ENCODE measurements around the gene MORN5. TPM values are rescaled to one million over a fixed set of nuclear protein-coding genes. Genes with fewer than 3 reads are reported as not detected.

Gene MORN5
- total RNA-seq, 2 donors from 2014 or later = not detected

DNA sequence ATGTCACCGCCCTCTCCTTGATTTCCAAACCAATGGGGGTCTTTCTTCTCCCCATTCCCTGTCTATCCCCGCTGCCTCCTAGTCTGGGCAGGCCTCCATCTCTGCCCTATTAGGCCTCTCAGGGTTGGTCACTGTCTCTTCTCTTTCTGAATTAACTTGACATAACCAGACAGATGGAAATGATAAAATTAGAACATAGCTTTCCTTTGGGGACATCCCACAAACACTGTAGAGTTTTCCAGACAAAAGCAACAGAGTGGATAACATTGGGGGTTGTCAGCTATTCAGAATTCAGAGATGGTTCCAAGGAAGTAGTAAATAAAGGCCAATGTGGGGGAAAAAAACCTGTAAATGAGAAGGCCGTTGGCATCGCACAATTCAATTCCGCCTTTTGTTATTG lies 44.3 kb downstream of the MORN5 start:
- DNase-seq (no peak), ATAC-seq (no peak)
- Histone ChIP-seq H3K9me3 (no peaks in the 10 kb centered on the region), H3K27me3 (no peaks in the 10 kb centered on the region), H3K4me1 (no peaks in the 10 kb centered on the region), H3K27ac (no peak overlapping the region), H3K4me3 (no peak overlapping the region), H3K36me3 (replicated peaks in 1 of 2; ENCODE audit: insufficient read depth in 1 of 2, low read depth in 2 of 2) (no peaks in the 10 kb centered on the region)
- intact Hi-C loops (cut with DNase I) = no loop called here
- TF ChIP-seq CTCF (IDR thresholded peaks at IDR 0.05) (no peak), POLR2A (IDR thresholded peaks at IDR 0.05) (no peak)
- 90 to 96% methylated on average over 5 of the region's 5 CpGs for WGBS, 2 donors

GRCh38 chr9:122204491-122204890 lies 44.8 kb downstream of the MORN5 start:
- Histone ChIP-seq H3K9me3 (no peaks in the 10 kb centered on the region), H3K4me3 (no peak overlapping the region), H3K4me1 (no peaks in the 10 kb centered on the region), H3K36me3 (replicated peaks in 1 of 2; ENCODE audit: insufficient read depth in 1 of 2, low read depth in 2 of 2) (no peaks in the 10 kb centered on the region), H3K27ac (no peak overlapping the region), H3K27me3 (no peaks in the 10 kb centered on the region)
- DNase-seq (no peak), ATAC-seq (no peak)
- 77 to 88% methylated on average over 11 to 12 of the region's 12 CpGs for WGBS, 2 donors
- TF ChIP-seq POLR2A (IDR thresholded peaks at IDR 0.05) = no peak
- no peak for TF ChIP-seq CTCF (IDR thresholded peaks at IDR 0.05)
- intact Hi-C loops (cut with DNase I) = no loop called here

DNA sequence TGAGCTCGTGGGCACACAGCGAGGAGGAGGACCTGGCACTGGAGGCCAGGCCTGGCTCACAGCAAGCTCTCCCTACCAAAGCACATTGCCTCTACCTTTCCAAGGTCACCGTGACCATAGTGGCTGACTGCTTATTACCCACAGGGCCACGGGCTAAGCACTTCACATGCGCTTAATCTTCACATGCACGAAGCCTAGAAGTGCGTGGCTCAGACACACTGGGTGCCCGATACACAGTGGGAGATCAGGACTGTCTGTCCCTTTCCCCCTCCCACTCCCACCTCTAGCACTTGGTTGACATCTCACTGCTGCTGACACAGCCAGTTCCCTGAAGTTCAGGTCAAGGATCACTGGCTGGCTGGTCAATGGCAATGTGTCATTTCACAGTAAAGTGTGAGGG lies 45.5 kb downstream of the MORN5 start:
- ATAC-seq (no peak), DNase-seq (no peak)
- TF ChIP-seq CTCF (IDR thresholded peaks at IDR 0.05) (no peak), POLR2A (IDR thresholded peaks at IDR 0.05) (no peak)
- H3K4me1 ChIP-seq = no peaks in the 10 kb centered on the region
- intact Hi-C loops (cut with DNase I) = no loop called here
- no peaks in the 10 kb centered on the region for H3K9me3 ChIP-seq
- H3K36me3 ChIP-seq (replicated peaks in 1 of 2; ENCODE audit: insufficient read depth in 1 of 2, low read depth in 2 of 2) = no peaks in the 10 kb centered on the region
- 77 to 88% methylated on average over 6 to 8 of the region's 8 CpGs for WGBS, 2 donors
- no peak overlapping the region for H3K4me3 ChIP-seq
- H3K27me3 ChIP-seq = no peaks in the 10 kb centered on the region
- H3K27ac ChIP-seq = no peak overlapping the region

DNA sequence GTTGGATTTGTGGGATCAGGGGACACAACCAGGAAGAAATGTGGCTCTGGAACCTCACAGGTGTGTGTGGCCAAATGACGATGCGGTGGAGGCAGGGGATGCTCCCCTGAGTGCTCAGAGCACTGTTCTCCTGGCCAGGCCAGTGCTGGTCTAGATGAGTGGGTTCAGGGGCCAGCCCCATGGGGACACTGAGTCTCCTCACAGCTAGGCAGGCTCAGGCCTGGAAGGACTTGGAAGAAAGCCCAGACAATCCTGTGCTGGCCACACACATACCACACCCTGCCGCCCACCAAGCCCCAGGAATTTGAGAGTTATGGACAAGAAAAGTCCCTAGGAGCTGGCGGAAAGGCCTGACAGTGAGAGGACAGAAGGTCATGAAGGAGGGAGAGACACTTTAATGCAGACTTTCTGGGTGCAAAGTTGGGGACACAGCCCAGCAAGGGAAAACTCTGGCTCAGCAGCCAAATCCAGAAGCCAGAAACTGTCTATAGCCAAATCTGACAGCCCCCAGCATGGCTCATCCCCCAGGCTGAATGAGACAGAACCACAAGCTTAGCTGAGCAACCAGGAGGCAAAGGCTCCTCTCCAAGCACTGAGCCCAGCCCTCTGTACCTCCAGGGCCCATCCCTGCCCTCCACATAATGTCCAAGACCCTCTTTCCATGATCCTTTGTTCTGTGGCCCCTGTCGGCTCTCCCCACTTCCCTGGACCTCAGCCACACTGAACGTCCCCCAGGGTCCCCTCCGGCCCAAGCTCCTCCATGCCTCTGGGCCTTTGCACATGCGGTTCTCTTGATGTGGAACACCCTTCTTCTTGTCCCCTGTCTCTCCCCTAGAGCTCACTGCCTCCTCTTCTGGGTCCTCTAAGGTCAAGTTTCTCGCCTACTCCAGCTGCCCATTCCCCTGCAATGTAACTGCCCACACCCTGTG lies 46.7 kb downstream of the MORN5 start:
- H3K9me3 ChIP-seq = no peaks in the 10 kb centered on the region
- H3K36me3 ChIP-seq (replicated peaks in 1 of 2; ENCODE audit: insufficient read depth in 1 of 2, low read depth in 2 of 2) = no peaks in the 10 kb centered on the region
- ATAC-seq = no peak
- H3K27ac ChIP-seq = no peak overlapping the region
- intact Hi-C loops (cut with DNase I) = no loop called here
- DNase-seq = no peak
- H3K27me3 ChIP-seq = no peaks in the 10 kb centered on the region
- TF ChIP-seq POLR2A (IDR thresholded peaks at IDR 0.05) = no peak
- TF ChIP-seq CTCF (IDR thresholded peaks at IDR 0.05) = no peak
- H3K4me1 ChIP-seq = no peaks in the 10 kb centered on the region
- no peak overlapping the region for H3K4me3 ChIP-seq
- WGBS, 2 donors = 75 to 77% methylated on average over 9 of the region's 9 CpGs

- DNase-seq (no peak), ATAC-seq (no peak)
- TF ChIP-seq POLR2A (IDR thresholded peaks at IDR 0.05) (no peak), CTCF (IDR thresholded peaks at IDR 0.05) (no peak)
- 43 to 60% methylated on average over 9 of the region's 9 CpGs for WGBS, 2 donors
- intact Hi-C loops (cut with DNase I) = no loop called here
- no peaks in the 10 kb centered on the region for H3K4me1 ChIP-seq
- H3K27ac ChIP-seq = no peak overlapping the region
- no peaks in the 10 kb centered on the region for H3K9me3 ChIP-seq
- no peaks in the 10 kb centered on the region for H3K36me3 ChIP-seq (replicated peaks in 1 of 2; ENCODE audit: insufficient read depth in 1 of 2, low read depth in 2 of 2)
- no peak overlapping the region for H3K4me3 ChIP-seq
- no peaks in the 10 kb centered on the region for H3K27me3 ChIP-seq
Measured at GRCh38 chr9:122207096-122207495, 47.4 kb downstream of the MORN5 start.

Data from body of pancreas (tissue), 4 donors.